Measurements from ENCODE around the gene RYR3.
"Not testable (repeated sequence)": the region's sequence is repeated elsewhere in the genome, so short reads cannot be mapped to it uniquely, and the experiment has no call there.

RYR3 gene

DNA sequence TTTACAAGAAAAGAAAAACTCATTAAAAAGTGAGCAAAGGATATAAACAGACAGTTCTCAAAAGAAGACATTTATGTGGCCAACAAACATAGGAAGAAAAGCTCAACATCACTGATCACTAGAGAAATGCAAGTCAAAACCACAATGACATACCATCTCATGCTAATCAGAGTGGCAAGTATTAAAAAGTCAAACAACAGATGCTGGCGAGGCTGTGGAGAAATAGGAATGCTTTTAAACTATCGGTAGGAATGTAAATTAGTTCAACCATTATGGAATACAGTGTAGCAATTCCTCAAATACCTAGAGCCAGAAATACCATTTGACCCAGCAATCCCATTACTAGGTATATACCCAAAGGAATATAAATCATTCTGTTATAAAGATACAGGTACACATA, 267.1 kb downstream of the RYR3 start:
- not testable (repeated sequence) for DNase-seq (ENCODE audit: low read depth, low spot score)

DNA sequence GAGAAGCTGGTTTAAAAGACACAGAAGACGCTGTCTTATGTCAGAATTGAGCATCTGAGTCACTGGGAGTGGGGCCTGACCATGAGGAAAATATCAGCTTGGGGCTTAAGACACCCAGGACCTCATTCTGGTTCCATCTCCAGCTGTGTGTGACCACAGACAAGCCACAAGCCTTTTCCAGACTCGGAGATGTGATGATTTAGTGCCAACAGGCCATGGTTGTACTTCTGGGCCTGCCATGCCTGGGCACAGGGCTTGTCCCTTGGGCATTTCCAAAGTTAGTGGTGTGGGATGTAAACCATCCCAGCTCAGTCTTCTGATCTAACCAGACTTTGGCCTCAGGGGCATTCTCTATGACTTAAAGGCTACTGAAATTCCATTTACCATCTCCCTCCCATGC, 269.8 kb downstream of the RYR3 start:
- no peak for DNase-seq (ENCODE audit: low read depth, low spot score)

- no peak for DNase-seq (ENCODE audit: low read depth, low spot score)
Measured at GRCh38 chr15:33581032-33581431, 270.3 kb downstream of the RYR3 start.

DNA sequence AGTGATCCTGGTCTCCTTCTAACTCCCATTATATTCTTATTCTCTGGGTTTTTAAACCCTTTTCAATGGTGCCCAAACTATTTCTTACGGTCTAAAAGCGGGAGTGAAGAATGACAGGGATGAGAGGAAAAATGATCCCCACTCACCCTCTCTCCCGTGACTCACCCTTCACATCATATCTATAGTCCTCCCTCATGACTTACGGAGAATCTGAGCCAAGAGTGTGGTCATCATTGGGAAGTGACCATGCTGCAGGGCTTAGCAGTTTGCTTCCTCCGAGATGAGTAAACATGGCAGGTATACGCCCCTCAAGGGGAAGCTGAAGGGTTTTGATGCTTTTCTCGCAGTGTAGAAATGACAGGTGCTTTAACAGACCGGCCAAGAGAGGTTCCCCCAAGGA, 274.0 kb downstream of the RYR3 start:
- DNase-seq (ENCODE audit: low read depth, low spot score): no peak

DNA sequence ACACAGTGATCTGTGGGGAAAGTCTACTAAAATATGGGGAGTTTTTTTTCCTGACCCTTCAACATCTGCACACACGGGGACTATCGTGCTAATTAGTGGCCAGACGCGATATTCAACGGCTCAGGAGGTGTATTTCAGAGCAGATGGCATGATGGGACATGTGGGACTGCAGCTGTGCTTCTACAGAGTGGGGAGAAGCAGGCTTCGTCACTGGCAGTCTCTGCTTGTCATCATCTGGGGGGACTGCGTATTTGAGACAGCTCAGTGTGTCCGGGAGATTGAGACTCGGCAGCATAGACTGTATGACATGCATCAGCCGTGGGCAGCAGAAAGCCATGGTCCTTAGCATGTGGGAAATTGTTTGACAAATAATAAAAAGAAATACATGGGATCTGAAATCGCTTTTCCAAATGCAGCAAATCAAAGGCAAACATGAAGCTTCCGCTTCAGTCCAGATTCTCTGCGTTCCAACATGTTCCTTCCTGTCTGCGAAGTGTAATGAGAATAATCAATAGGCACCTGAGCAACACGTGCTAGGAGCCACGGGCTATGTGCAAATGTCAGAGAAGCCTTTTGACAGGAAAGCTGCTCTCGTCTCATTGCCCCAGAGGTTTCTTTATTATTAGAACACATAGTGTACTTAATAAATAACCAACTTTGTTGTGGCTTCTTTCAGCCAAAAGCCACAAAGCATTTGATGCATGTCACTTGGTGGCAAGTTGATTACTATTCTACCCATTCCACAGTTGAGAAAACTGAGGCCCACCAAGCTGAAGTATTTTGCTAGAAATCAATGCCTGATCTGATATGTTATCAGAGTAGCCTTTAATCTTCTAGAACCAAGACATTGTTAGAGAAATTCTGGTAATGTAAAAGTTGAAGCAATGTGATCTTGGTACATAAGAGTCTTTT, 276.3 kb downstream of the RYR3 start:
- no peak for DNase-seq (ENCODE audit: low read depth, low spot score)

DNA sequence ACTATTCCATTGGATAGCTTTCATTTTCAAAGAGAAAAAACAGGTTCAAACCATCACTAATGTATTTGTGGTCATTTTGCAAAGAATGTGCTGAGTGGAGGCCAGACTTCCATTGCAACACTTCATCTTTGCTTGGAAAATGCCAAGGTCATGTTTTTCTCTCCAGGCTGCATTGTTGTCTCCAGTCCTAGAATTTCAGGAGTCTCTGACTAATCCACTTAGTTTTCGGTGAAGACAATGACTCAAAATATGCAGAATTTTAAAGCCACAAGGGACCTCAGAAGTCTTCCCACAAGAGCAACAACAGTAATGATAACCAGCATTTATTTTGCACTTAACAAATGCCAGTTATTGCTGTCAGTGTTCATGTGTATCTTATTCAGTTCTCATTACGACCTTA, 277.0 kb downstream of the RYR3 start:
- no peak for DNase-seq (ENCODE audit: low read depth, low spot score)

- DNase-seq (ENCODE audit: low read depth, low spot score): no peak
Measured at GRCh38 chr15:33592864-33593263, 282.1 kb downstream of the RYR3 start.

GRCh38 chr15:33598382-33598781, 287.6 kb downstream of the RYR3 start:
- not testable (repeated sequence) for DNase-seq (ENCODE audit: low read depth, low spot score)

DNA sequence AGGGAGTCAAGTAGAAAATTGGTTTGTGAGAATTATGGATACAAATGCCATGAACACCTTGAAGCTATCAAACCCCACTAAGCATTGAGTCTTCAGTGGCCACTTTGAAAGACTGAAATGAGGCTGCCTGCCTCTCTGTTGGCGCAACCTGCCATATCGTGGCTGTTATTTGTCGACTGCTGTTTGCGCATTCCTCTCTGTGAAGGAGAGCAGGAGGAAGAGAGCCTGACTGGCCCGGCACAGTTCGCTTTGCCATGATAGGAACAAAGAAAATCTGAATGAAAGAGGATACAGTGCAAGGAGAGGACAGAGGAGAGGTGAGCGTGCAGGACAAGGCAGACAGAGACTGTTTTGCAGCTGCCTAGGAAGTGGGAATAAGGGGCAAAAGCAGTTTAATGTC, 289.4 kb downstream of the RYR3 start:
- no peak for DNase-seq (ENCODE audit: low read depth, low spot score)

DNA sequence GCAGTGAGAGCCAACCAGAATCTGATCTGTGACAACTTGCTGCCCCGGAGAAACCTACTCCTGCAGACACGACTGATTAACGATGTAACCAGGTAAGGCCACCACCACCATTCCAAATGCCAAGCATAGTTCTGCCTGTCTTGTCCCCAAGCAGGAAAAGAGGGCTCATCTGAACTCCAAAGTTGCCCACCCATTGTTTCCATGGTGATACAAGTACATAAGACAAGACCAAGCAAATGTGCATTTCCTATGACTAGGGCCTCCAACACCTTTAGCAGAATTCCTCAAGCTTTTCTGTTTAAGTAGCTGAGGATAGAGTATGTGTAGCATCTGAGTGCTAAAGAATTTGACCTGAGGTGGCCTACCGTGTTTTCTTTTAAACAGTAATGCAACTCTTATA, 290.7 kb downstream of the RYR3 start:
- no peak for DNase-seq (ENCODE audit: low read depth, low spot score)

DNA sequence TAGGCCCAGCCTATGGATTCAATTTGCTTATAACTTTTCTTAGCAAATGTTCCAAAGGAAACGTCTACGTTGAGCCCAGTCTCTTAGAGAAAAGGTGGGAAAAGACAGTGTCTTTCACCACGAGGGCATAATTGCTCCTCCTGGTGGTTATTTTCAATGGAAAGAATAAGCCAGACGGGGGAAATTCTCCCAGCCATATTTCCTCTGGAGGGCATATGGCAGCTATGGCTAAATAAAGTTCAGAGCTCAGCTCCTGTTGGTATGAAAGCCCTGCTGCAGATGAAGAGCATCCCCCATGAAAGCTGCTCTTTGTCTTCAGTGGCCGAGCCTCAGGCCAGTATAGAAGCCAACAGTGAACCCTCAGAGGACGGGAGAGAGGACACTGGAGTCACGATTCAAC, 297.9 kb downstream of the RYR3 start:
- no peak for DNase-seq (ENCODE audit: low read depth, low spot score)

- DNase-seq (ENCODE audit: low read depth, low spot score): no peak
Measured at GRCh38 chr15:33612721-33613304, 302.0 kb downstream of the RYR3 start.

- no peak for DNase-seq (ENCODE audit: low read depth, low spot score)
Measured at GRCh38 chr15:33616475-33616874, 305.7 kb downstream of the RYR3 start.

GRCh38 chr15:33618350-33618749, 307.6 kb downstream of the RYR3 start:
- no peak for DNase-seq (ENCODE audit: low read depth, low spot score)

- DNase-seq (ENCODE audit: low read depth, low spot score): no peak
Measured at GRCh38 chr15:33621141-33621540, 310.4 kb downstream of the RYR3 start.

- DNase-seq (ENCODE audit: low read depth, low spot score): no peak
Measured at GRCh38 chr15:33623010-33623409, 312.2 kb downstream of the RYR3 start.

DNA sequence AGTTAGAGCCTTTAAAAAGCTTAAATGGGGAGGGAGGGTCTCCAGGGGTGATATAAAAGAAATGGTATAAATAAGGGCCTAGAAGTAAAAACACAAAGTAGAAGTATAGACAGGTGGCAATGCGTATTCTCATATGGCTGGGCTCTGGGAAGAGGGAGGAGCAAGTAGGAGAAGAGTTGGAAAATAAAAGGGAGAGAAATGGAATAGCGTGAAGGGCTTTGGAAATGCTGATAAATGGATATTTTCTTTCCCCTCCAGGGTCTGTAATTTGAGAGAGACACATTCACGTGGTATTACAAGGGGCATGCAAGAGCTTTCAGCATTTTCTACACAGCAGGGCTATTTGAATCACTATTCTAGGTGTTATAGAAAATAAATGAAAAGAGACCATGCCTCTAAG, 313.7 kb downstream of the RYR3 start:
- no peak for DNase-seq (ENCODE audit: low read depth, low spot score)

GRCh38 chr15:33629647-33630046, 318.9 kb downstream of the RYR3 start:
- no peak for DNase-seq (ENCODE audit: low read depth, low spot score)

DNA sequence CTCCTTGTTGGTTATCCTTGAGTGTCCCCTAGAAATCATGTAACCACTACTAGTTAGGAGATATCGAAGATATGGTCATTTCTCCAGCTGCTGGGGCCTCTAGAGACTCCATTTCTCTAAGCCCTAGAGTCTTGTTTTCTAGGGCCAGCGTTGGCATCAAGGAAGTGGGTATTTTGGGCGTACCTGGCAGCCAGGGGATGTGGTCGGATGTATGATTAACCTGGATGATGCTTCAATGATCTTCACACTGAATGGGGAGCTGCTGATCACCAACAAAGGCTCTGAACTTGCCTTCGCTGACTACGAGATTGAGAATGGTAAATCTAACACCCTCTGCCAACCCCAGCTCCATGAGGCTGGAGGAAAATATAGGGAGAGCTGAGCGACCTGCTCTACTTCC, 325.5 kb downstream of the RYR3 start:
- DNase-seq (ENCODE audit: low read depth, low spot score): no peak

GRCh38 chr15:33636958-33637357, 326.2 kb downstream of the RYR3 start:
- DNase-seq (ENCODE audit: low read depth, low spot score): no peak

- no peak for DNase-seq (ENCODE audit: low read depth, low spot score)
Measured at GRCh38 chr15:33638453-33638852, 327.7 kb downstream of the RYR3 start.

DNA sequence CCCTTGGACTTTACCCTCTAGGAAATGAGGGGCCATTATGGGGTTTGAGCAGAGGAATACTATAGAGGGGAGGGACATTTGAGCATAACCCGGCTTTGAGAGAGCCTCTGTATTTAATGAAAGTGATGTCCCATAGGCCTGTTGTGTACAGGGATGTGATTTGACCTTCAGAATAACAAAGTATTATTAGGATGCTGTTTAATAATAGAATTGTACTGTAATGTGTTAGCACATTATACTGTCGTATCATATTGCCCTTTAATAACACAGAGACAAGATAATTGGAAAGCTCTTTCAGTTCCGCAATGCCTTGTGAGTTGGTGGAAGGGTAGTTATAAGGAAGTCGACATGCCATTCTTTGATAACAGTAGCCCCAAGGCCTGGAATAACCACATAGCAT, 328.3 kb downstream of the RYR3 start:
- no peak for DNase-seq (ENCODE audit: low read depth, low spot score)

GRCh38 chr15:33639456-33639855, 328.7 kb downstream of the RYR3 start:
- DNase-seq (ENCODE audit: low read depth, low spot score): no peak

All from smooth muscle cell of the brain vasculature (primary cell).